H1 (cell line): Measurements from ENCODE around the gene ACTR6. TPM values are rescaled to one million over a fixed set of nuclear protein-coding genes. Genes with fewer than 3 reads are reported as not detected.

Experiments used
- ASH2L ChIP-seq: fragments of 200-600, 300-600 bp; sonication (generic); IDR thresholded peaks from one replicate; pipeline ENCODE4 v1.7.1; 2017; ENCODE audit warnings: low read length
- CHD7 ChIP-seq: fragments of 300-600 bp; sonication (generic); IDR thresholded peaks from 2 replicates; pipeline ENCODE4 v1.7.1; 2012; ENCODE audit warnings: low read length, moderate library complexity, mild to moderate bottlenecking, inconsistent platforms; ENCODE audit not compliant: insufficient replicate concordance
- HDAC6 ChIP-seq: IDR thresholded peaks from one replicate; pipeline ENCODE4 v1.7.1; 2012; ENCODE audit warnings: low read depth, mild to moderate bottlenecking, inconsistent platforms, low read length, moderate library complexity
- RAD21 ChIP-seq, 2 experiments: IDR thresholded peaks in 1 of 2; conservative IDR thresholded peaks in 1 of 2; 2 replicates each; pipeline ENCODE4 v1.6.1; 2011; ENCODE audit warnings: low read depth in 2 of 2, low read length in 2 of 2, improper control_type of control experiment in 1 of 2, inconsistent platforms in 1 of 2, mild to moderate bottlenecking in 1 of 2, moderate library complexity in 1 of 2
- TAF7 ChIP-seq: optimal IDR thresholded peaks from 2 replicates; pipeline ENCODE3; 2011; ENCODE audit warnings: low read depth, mild to moderate bottlenecking, inconsistent platforms, low read length, moderate library complexity, borderline replicate concordance
- polyA plus RNA-seq, 7 experiments: library from polyadenylated mRNA; depleted of rRNA in 3 of 7; stranded (reverse) in 5 of 7; unstranded in 2 of 7; fragments of >200 nt in 5 of 7; fragments of 200-250 nt in 2 of 7; gene quantifications; 1 replicate in 5 of 7; 2 replicates in 1 of 7; 4 replicates in 1 of 7; pipeline versions ENCODE4 v1.2.1 to v1.2.3, GENCODE V29; 2011 to 2013; ENCODE audit warnings: missing spikeins in 2 of 7, mixed read lengths in 2 of 7
- total RNA-seq: library from RNA; stranded (reverse); fragmentation: NEBNext Ultra II Directional; extraction: Animal tissue kit (Norgen Biotek cat#: 25700); gene quantifications from 2 replicates; pipeline ENCODE4 v1.2.1, GENCODE V29; 2021
- TF ChIP-seq, protein P1 (sequence below), 3 experiments: IDR thresholded peaks; 1 replicate in 2 of 3; 2 replicates in 1 of 3; pipeline versions ENCODE4 v1.5.1 to v1.6.1; 2011; ENCODE audit warnings: low read length in 3 of 3, mild to moderate bottlenecking in 3 of 3, inconsistent platforms in 2 of 3, low read depth in 1 of 3, moderate library complexity in 1 of 3; ENCODE audit not compliant: insufficient read depth in 1 of 3; ENCODE audit errors: control extremely low read depth in 1 of 3

The ACTR6 gene
- total and polyA plus RNA-seq, 2 of the 8 experiments (the other 6 are each of a cell fraction or from before 2014, with no cell fraction given), result 10.2 to 36.8 TPM

DNA sequence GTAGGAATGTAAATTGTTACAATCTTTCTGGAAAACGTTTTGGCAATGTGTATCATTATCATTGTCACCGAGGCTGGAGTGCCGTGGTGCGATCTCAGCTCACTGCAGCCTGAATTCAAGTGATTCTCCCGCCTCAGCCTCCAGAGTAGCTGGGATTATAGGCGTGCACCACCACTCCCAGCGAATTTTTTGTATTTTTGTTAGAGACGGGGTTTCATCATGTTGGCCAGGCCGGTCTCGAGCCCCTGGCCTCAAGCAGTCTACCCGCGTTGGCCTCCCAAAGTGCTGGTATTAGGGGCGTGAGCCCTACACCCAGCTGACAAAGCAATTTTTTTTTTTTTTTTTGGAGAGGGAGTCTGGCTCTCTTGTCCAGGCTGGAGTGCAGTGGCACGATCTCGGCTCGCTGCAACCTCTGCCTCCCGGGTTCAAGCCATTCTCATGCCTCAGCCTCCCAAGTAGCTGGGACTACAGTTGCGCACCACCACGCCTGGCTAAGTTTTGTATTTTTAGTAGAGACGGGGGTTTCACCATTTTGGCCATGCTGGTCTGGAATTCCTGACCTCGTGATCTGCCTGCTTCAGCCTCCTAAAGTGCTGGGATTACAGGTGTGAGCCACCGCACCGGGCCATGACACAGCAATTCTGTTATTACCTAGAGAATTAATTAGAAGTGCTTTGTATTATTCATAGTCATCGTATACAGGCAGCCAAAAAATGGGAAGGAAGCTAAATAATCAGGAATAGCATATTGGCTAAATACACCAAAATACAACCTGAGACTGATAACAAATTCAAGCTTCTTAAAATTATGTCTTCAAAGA is 1.2 kb downstream of the ACTR6 start (continued):
- TF ChIP-seq CHD7, result no peak
- TF ChIP-seq RAD21 (IDR thresholded peaks at IDR 0.05 in 1 of 2, conservative IDR thresholded peaks at IDR 0.05 in 1 of 2; ENCODE audit: low read depth in 2 of 2, low read length in 2 of 2), result no peak
- no peak for TF ChIP-seq TAF7
- TF ChIP-seq HDAC6, result no peak
- no peak for TF ChIP-seq ASH2L
- TF ChIP-seq, protein P1, sequence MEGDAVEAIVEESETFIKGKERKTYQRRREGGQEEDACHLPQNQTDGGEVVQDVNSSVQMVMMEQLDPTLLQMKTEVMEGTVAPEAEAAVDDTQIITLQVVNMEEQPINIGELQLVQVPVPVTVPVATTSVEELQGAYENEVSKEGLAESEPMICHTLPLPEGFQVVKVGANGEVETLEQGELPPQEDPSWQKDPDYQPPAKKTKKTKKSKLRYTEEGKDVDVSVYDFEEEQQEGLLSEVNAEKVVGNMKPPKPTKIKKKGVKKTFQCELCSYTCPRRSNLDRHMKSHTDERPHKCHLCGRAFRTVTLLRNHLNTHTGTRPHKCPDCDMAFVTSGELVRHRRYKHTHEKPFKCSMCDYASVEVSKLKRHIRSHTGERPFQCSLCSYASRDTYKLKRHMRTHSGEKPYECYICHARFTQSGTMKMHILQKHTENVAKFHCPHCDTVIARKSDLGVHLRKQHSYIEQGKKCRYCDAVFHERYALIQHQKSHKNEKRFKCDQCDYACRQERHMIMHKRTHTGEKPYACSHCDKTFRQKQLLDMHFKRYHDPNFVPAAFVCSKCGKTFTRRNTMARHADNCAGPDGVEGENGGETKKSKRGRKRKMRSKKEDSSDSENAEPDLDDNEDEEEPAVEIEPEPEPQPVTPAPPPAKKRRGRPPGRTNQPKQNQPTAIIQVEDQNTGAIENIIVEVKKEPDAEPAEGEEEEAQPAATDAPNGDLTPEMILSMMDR (IDR thresholded peaks at IDR 0.05; ENCODE audit: control extremely low read depth in 1 of 3, insufficient read depth in 1 of 3, low read depth in 1 of 3, low read length in 3 of 3), result no peak
